PC-9 (cell line): Measurements from ENCODE around the gene INSL6.

Source experiments
- EZH2 ChIP-seq: fragments of 200-600 bp; sonication (generic); IDR thresholded peaks from 2 replicates; pipeline ENCODE4 v1.8.0; 2017; ENCODE audit warnings: antibody characterized with exemption, low read depth
- TF ChIP-seq, protein P1 (sequence below): fragments of 200-600 bp; sonication (generic); conservative IDR thresholded peaks from 2 replicates; pipeline ENCODE4 v1.6.1; 2017; ENCODE audit warnings: mixed run types, antibody characterized with exemption, mild to moderate bottlenecking, moderate library complexity

DNA sequence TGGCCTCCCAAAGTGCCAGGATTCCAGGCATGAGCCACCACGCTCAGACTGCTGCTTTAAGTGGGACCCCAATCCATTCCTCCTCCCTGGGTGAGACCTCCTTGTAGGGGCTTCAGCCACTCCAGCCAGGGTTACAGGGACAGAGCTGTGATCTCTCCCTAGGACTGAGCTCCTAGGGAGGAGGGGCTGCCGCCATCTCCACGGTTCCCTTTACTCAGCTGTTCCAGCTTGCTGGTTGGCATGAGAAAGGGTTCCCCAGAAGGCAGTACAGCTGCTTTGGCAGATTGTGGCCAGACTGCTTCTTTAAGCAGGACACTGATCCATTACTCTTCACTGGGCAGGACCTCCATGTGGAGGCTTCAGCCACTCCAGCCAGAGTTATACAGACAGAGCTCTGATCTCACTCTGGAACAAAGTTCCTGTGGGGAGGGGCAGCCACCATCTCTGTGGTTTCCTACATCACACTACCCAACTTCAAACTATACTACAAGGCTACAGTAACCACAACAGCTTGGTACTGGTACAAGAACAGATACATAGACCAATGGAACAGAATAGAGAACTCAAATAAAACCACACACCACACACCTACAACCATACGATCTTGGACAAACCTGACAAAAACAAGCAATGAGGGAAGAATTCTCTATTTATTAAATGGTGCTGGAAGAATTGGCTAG, 7.2 kb downstream of the INSL6 start:
- TF ChIP-seq, protein P1, sequence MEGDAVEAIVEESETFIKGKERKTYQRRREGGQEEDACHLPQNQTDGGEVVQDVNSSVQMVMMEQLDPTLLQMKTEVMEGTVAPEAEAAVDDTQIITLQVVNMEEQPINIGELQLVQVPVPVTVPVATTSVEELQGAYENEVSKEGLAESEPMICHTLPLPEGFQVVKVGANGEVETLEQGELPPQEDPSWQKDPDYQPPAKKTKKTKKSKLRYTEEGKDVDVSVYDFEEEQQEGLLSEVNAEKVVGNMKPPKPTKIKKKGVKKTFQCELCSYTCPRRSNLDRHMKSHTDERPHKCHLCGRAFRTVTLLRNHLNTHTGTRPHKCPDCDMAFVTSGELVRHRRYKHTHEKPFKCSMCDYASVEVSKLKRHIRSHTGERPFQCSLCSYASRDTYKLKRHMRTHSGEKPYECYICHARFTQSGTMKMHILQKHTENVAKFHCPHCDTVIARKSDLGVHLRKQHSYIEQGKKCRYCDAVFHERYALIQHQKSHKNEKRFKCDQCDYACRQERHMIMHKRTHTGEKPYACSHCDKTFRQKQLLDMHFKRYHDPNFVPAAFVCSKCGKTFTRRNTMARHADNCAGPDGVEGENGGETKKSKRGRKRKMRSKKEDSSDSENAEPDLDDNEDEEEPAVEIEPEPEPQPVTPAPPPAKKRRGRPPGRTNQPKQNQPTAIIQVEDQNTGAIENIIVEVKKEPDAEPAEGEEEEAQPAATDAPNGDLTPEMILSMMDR: no peak
- TF ChIP-seq EZH2: no peak
